Measurements from ENCODE around the gene TLCD2. TPM values are rescaled to one million over a fixed set of nuclear protein-coding genes. Genes with fewer than 3 reads are reported as not detected.
A peak's percentile ranks its signal among the peaks of the same experiment; 100 is the strongest.

The TLCD2 gene
- total RNA-seq, 1 donor = 4.7 TPM

DNA sequence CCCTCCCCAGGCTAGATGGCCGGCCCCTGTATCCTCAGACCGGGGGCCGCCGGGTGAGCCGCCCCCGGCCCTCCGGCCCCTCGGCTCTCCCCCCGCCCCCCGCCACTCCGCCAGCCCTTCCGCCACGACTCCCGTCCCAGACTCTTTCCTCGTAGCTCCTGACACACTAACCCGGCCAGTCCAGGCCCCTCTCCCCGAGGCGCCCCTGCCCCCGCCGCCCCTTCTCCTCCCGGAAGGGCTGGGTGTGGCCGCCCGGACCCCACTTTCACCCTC is 5.6 kb upstream of the TLCD2 start:
- TF ChIP-seq, protein P1, sequence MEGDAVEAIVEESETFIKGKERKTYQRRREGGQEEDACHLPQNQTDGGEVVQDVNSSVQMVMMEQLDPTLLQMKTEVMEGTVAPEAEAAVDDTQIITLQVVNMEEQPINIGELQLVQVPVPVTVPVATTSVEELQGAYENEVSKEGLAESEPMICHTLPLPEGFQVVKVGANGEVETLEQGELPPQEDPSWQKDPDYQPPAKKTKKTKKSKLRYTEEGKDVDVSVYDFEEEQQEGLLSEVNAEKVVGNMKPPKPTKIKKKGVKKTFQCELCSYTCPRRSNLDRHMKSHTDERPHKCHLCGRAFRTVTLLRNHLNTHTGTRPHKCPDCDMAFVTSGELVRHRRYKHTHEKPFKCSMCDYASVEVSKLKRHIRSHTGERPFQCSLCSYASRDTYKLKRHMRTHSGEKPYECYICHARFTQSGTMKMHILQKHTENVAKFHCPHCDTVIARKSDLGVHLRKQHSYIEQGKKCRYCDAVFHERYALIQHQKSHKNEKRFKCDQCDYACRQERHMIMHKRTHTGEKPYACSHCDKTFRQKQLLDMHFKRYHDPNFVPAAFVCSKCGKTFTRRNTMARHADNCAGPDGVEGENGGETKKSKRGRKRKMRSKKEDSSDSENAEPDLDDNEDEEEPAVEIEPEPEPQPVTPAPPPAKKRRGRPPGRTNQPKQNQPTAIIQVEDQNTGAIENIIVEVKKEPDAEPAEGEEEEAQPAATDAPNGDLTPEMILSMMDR (IDR thresholded peaks at IDR 0.05; ENCODE audit: extremely low read depth, low read depth, low read length) = no peak
- Histone ChIP-seq H3K4me2 (ENCODE audit: insufficient read depth, low read length) (peak overlapping the region; percentile 98), H3K9me3 (ENCODE audit: low read depth, low read length) (no peaks in the 10 kb centered on the region), H3K36me3 (ENCODE audit: insufficient read depth, low read length) (peaks cover 30% of the 10 kb centered on the region), H3K27ac (ENCODE audit: low read depth, low read length) (peak overlapping the region; percentile 90), H3K27me3 (ENCODE audit: insufficient read depth, low read length) (no peaks in the 10 kb centered on the region), H3K79me2 (ENCODE audit: insufficient read depth, low read length) (peaks cover 42% of the 10 kb centered on the region), H3K4me1 (ENCODE audit: insufficient read depth, low read length) (peaks cover 50% of the 10 kb centered on the region), H4K20me1 (ENCODE audit: insufficient read depth, low read length) (peaks cover 44% of the 10 kb centered on the region), H2AFZ (ENCODE audit: low read length) (no peak overlapping the region), H3K4me3 (ENCODE audit: insufficient read depth, low read length) (peak overlapping the region; percentile 93)
- no peak for DNase-seq (ENCODE audit: insufficient read length, low spot score, missing footprints)

DNA sequence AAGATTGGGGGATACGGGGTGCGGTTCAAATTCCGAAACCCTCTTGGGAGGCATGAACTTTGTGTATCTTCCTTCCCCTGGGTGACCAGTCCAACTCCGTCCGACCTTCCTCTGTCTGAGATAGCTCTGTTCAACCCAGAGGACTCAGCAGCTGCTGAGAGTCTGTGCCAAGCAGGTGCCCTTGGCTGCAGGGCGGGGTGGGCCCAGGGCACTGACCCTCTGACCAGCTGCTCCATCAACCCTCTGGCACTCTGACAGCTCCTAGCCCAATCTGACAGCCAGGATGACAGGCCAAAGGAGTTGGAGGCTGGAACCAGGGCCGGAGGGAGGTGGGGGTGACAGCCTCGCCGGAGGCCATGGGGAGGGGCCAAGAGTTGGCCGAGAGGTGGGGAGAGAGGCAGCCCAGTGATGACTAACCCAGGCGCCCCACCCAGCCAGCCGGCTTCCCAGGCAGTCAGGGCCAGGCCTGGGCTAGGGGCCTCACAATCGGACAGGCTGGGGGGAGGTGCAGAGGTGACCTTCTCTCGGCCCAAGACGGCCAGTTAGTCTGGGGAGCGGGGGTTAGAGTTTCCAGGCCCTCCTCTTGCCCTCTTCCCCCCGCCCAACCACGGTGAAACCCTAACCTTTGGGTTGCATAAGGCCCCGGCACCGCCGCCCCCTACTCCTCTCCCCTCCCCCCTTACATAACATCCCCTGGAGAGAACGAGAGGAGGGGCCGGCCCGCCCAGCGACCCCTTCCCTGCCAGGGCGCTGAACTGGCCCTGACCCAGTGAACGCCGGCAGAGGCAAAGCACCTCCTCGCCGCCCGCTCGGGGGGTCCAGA is 5.0 kb upstream of the TLCD2 start:
- Histone ChIP-seq H4K20me1 (ENCODE audit: insufficient read depth, low read length) (peaks cover 48% of the 10 kb centered on the region), H2AFZ (ENCODE audit: low read length) (no peak overlapping the region), H3K4me3 (ENCODE audit: insufficient read depth, low read length) (peak overlapping the region; percentile 93), H3K79me2 (ENCODE audit: insufficient read depth, low read length) (peaks cover 42% of the 10 kb centered on the region), H3K9me3 (ENCODE audit: low read depth, low read length) (no peaks in the 10 kb centered on the region), H3K4me1 (ENCODE audit: insufficient read depth, low read length) (peaks cover 52% of the 10 kb centered on the region), H3K4me2 (ENCODE audit: insufficient read depth, low read length) (peak overlapping the region; percentile 98), H3K27ac (ENCODE audit: low read depth, low read length) (peak overlapping the region; percentile 90), H3K27me3 (ENCODE audit: insufficient read depth, low read length) (no peaks in the 10 kb centered on the region), H3K36me3 (ENCODE audit: insufficient read depth, low read length) (peaks cover 30% of the 10 kb centered on the region)
- peak; percentile 97 for DNase-seq (ENCODE audit: insufficient read length, low spot score, missing footprints)
- TF ChIP-seq, protein P1 (IDR thresholded peaks at IDR 0.05; ENCODE audit: extremely low read depth, low read depth, low read length) = no peak

DNA sequence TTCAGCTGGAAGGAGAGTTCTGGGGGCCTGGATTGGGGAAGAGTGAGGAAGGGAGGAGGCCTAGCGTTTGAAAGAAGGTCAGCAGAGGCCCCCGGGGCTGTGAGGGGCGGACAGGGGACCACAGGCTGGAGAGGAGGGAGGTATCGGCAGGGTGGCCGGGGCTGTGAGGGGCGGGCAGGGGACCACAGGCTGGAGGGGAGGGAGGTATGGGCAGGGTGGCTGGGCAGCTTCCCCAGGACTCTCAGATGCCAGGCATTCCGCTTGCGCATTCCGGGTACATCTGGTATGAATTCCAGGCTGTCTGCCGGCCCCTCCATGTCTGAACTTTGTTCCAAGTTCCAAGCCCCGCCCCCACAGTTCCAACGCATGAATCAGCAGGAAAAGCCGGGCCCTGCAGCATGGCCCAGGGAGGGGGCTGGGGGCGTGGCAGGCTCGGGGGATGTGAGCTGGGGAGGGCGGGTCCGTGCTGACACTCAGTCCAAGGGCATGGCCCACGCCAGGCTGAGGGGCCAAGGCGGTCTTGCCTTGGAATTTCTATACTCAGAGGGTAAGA is 4.3 kb upstream of the TLCD2 start:
- Histone ChIP-seq H3K79me2 (ENCODE audit: insufficient read depth, low read length) (peaks cover 42% of the 10 kb centered on the region), H3K36me3 (ENCODE audit: insufficient read depth, low read length) (peaks cover 30% of the 10 kb centered on the region), H2AFZ (ENCODE audit: low read length) (no peak overlapping the region), H3K4me1 (ENCODE audit: insufficient read depth, low read length) (peaks cover 52% of the 10 kb centered on the region), H3K4me2 (ENCODE audit: insufficient read depth, low read length) (peak overlapping the region; percentile 98), H3K4me3 (ENCODE audit: insufficient read depth, low read length) (peak overlapping the region; percentile 93), H3K27me3 (ENCODE audit: insufficient read depth, low read length) (no peaks in the 10 kb centered on the region), H3K27ac (ENCODE audit: low read depth, low read length) (peak overlapping the region; percentile 90), H4K20me1 (ENCODE audit: insufficient read depth, low read length) (peaks cover 48% of the 10 kb centered on the region), H3K9me3 (ENCODE audit: low read depth, low read length) (no peaks in the 10 kb centered on the region)
- DNase-seq (ENCODE audit: insufficient read length, low spot score, missing footprints) = peak; percentile 98
- TF ChIP-seq, protein P1 (IDR thresholded peaks at IDR 0.05; ENCODE audit: extremely low read depth, low read depth, low read length) = no peak

DNA sequence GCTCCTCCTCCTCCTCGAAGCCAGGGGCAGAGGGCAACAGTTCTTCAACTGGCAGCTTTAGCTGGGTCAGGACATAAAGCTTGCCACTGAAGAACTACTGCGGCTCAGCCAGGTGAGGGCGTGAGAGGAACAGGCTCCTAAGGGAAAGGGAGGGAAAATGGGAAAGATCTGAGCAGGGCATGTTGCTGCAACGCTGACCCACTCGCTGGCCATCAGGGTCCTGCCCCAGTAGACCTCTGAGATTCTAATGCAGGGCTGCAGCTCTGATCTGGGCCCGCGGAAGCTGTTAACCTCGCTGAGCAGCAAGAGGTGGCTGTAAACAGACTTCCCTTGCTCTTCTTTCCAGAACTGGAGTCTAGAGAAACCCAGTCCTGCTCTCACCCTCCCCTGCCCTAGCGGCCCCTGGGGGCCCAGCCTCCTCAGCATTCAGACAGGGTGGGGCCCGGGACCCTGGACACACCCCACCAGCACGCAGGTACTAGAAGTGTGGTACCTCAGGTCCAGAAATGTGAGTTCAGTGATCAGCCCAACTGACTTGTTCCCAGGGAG is 3.8 kb upstream of the TLCD2 start:
- H4K20me1 ChIP-seq (ENCODE audit: insufficient read depth, low read length) = peaks cover 48% of the 10 kb centered on the region
- no peaks in the 10 kb centered on the region for H3K9me3 ChIP-seq (ENCODE audit: low read depth, low read length)
- peaks cover 52% of the 10 kb centered on the region for H3K4me1 ChIP-seq (ENCODE audit: insufficient read depth, low read length)
- H3K79me2 ChIP-seq (ENCODE audit: insufficient read depth, low read length) = peaks cover 42% of the 10 kb centered on the region
- peak overlapping the region; percentile 93 for H3K4me3 ChIP-seq (ENCODE audit: insufficient read depth, low read length)
- H3K27me3 ChIP-seq (ENCODE audit: insufficient read depth, low read length) = no peaks in the 10 kb centered on the region
- DNase-seq (ENCODE audit: insufficient read length, low spot score, missing footprints) = peak; percentile 73
- H2AFZ ChIP-seq (ENCODE audit: low read length) = no peak overlapping the region
- H3K4me2 ChIP-seq (ENCODE audit: insufficient read depth, low read length) = peak overlapping the region; percentile 98
- H3K36me3 ChIP-seq (ENCODE audit: insufficient read depth, low read length) = peaks cover 30% of the 10 kb centered on the region
- peak overlapping the region; percentile 71 for H3K27ac ChIP-seq (ENCODE audit: low read depth, low read length)
- TF ChIP-seq, protein P1 (IDR thresholded peaks at IDR 0.05; ENCODE audit: extremely low read depth, low read depth, low read length) = peak; percentile 34
